Upper lobe of left lung (tissue), 6 donors: Measurements from ENCODE around the gene FAHD1. TPM values are rescaled to one million over a fixed set of nuclear protein-coding genes. Genes with fewer than 3 reads are reported as not detected.
"Not testable (repeated sequence)": the region's sequence is repeated elsewhere in the genome, so short reads cannot be mapped to it uniquely, and the experiment has no call there.

ENCODE experiments used
- ATAC-seq, 2 donors: fragments of 200-7000 bp; cut with Tn5 transposase; one replicate each; pipeline ENCODE4 v1.9.1; 2022; ENCODE audit warnings: mild to moderate bottlenecking in 2 of 2, moderate library complexity in 2 of 2; ENCODE audit not compliant: low FRiP score in 2 of 2
- DNase-seq, 2 donors: peaks; one replicate each; pipeline ENCODE4 v3.0.0-alpha.2; 2019 to 2020
- H3K27ac ChIP-seq, 4 donors: fragments of 200-600 bp; sonication (generic); one replicate each; pipeline ENCODE4 v1.5.1; 2016 to 2019
- H3K27me3 ChIP-seq, 4 donors: fragments of 200-600 bp; sonication (generic); one replicate each; pipeline ENCODE4 v1.5.1; 2017 to 2019
- H3K36me3 ChIP-seq, 4 donors: fragments of 200-600 bp; sonication (generic); one replicate each; pipeline ENCODE4 v1.5.1; 2016 to 2019
- H3K4me1 ChIP-seq, 4 donors: fragments of 200-600 bp; sonication (generic); one replicate each; pipeline ENCODE4 v1.5.1; 2018 to 2019
- H3K4me3 ChIP-seq, 4 donors: fragments of 200-600 bp; sonication (generic); one replicate each; pipeline ENCODE4 v1.5.1; 2017 to 2019; ENCODE audit warnings: mild to moderate bottlenecking in 2 of 4, moderate library complexity in 1 of 4
- H3K9me3 ChIP-seq, 4 donors: fragments of 200-600 bp; sonication (generic); one replicate each; pipeline ENCODE4 v1.5.1; 2018 to 2019
- CTCF ChIP-seq, 6 experiments: fragments of 450-650 bp in 4 of 6; fragments of 200-600 bp in 2 of 6; sonication (generic) in 2 of 6; IDR thresholded peaks; one replicate each; pipeline ENCODE4 v1.5.1; 2016 to 2019; ENCODE audit warnings: antibody characterized with exemption in 6 of 6
- EP300 ChIP-seq, 4 donors: sonication (generic); formaldehyde crosslinking; IDR thresholded peaks; one replicate each; pipeline ENCODE4 v1.5.1; 2017; ENCODE audit warnings: antibody characterized with exemption in 4 of 4, control low read depth in 2 of 4
- POLR2A ChIP-seq, 4 donors: fragments of 450-650 bp; IDR thresholded peaks; one replicate each; pipeline ENCODE4 v1.5.1; 2016 to 2017; ENCODE audit warnings: antibody characterized with exemption in 4 of 4, mild to moderate bottlenecking in 2 of 4
- POLR2AphosphoS5 ChIP-seq, 2 donors: sonication (generic); formaldehyde crosslinking; IDR thresholded peaks; one replicate each; pipeline ENCODE4 v1.5.1; 2017; ENCODE audit warnings: antibody characterized with exemption in 2 of 2
- WGBS, 2 donors: methylation state at CpG; one replicate each; pipeline ENCODE4 v1.1.5; 2017 to 2018; 5-methylcytosine and 5-hydroxymethylcytosine counted together
- total RNA-seq, 6 donors: library from RNA; depleted of rRNA in 4 of 6; stranded (reverse); fragments of >200 nt in 4 of 6; gene quantifications; one replicate each; pipeline versions ENCODE4 v1.1.0 to v1.2.1, GENCODE V29; 2016 to 2021
- donor health status: DM: no; HTN: no; CAD: no; lungs with moderate emphysema.
- donor health status: DM: no; HTN: yes; CAD: no; lungs with severe emphysema.

Gene FAHD1
- total RNA-seq, 6 donors from 2014 or later = 22.1 to 42.1 (median 32.6) TPM

DNA sequence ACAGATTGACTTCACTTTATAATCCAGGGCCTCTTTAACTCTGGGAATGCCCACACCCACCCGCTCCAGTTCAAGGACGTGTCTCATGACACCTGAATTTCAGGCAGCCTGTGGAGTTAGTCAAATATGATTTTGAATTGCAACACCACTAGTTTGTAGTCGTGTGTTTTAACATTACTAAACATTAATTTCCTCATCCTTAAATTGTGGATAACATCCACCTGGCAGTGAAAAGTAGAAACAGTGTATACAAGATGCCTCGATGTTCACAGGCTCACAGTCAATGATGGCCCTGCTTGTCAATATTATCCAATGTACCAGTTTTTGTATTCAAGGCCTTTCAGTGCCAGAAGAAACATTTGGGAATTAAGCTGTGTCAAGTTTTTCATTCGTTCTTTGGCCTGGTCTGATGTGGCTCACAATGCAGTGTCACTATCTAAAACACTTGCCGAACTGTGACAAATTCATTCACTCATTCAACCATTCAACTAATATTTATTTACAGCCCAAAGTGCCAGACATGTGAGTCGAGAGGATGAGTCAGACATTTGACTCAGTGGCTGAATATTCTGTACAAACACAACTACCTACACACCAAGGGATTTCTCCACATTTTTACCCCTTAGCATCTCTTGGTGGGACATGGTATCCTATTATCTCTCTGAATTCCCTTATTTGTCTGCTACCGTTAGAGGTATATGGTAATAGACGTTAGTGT lies 43.5 kb downstream of the FAHD1 start:
- Histone ChIP-seq H3K9me3 (peaks cover 0 to 4% (median 2%) of the 10 kb centered on the region in 4 donors), H3K27ac (peak overlapping the region in 3 of 4 donors; percentile 16 to 49 (median 35)), H3K36me3 (no peaks in the 10 kb centered on the region), H3K4me1 (peaks cover 0 to 7% (median 5%) of the 10 kb centered on the region in 4 donors), H3K27me3 (peaks cover 0 to 10% (median 4%) of the 10 kb centered on the region in 4 donors), H3K4me3 (no peak overlapping the region)
- 39 to 54% methylated on average over 9 of the region's 9 CpGs for WGBS, 2 donors
- no peak for TF ChIP-seq POLR2AphosphoS5 (IDR thresholded peaks at IDR 0.05)
- peak in 1 of 4 donors; percentile 4 for TF ChIP-seq EP300 (IDR thresholded peaks at IDR 0.05)
- peak in 1 of 2 donors; percentile 74 for DNase-seq
- peak in 1 of 2 donors; percentile 70 for ATAC-seq

DNA sequence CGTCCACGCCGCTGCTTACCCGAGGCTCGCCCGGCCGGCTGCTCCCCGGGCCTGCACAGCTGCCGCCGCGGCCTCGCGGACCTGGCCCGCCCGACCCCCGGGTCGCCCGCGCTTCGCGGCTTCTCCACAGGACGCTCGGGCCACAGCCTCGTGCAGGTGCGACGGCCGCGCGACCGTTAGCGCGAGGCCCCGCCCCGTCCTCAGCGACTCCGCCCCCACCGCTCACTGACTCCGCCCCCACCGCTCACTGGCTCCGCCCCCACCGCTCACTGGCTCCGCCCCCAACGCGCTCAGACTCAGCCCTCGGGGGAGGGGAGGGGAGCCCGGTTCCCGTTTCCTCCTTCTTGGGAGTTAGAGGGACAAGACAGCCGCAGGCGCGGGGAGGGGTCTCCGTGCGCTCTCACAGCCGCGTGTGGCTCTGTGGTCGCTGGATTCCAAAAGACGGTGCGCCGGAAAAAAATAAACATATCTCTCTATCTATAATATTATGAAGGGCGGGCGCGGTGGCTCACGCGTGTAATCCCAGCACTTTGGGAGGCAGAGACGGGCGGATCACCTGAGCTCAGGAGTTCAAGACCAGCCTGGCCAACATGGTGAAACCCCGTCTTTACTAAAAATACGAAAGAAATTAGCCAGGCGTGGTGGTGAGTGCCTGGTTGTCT lies 45.1 kb downstream of the FAHD1 start, which contains the start of gene MEIOB:
TSS of gene MEIOB (minus strand) at position 191 of the 662 bp plus-strand sequence. CDS start 3,989 bp downstream, outside the sequence.
- H3K9me3 ChIP-seq = peaks cover 0 to 4% (median 2%) of the 10 kb centered on the region in 4 donors
- H3K27me3 ChIP-seq = peaks cover 0 to 10% (median 4%) of the 10 kb centered on the region in 4 donors
- peak; percentile 51 to 87 for DNase-seq
- ATAC-seq = peak; percentile 70 to 73
- H3K4me1 ChIP-seq = peaks cover 0 to 7% (median 5%) of the 10 kb centered on the region in 4 donors
- TF ChIP-seq POLR2A (IDR thresholded peaks at IDR 0.05) (no peak), CTCF (IDR thresholded peaks at IDR 0.05) (no peak), POLR2AphosphoS5 (IDR thresholded peaks at IDR 0.05) (no peak), EP300 (IDR thresholded peaks at IDR 0.05) (no peak)
- peak within 1 kb of the TSS in 3 of 4 donors; percentile 17 to 36 (median 32) for H3K4me3 ChIP-seq
- H3K36me3 ChIP-seq = no peaks in the 10 kb centered on the region
- H3K27ac ChIP-seq = no peak within 1 kb of the TSS
- 7 to 10% methylated on average over 12 to 25 of the region's 68 CpGs for WGBS, 2 donors

DNA sequence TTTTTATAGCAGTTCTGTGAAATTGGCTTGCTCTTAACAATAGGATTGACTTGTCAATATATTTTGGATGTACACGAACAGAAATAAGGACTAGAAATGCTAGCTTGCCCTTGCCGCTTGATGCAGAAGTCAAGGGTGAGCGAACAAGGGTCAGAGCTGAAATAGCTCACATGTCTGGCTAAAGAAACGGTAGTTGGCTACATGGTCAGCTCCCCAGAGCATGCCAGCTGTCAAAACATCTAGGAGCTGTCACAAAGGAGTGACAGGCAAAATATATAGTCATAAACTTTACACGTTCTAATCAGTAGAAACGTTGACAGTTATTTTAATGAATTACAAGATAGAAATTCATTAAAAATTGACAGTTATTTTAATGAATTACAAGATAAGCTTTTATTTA lies 47.8 kb downstream of the FAHD1 start:
- no peak overlapping the region for H3K4me3 ChIP-seq
- no peak overlapping the region for H3K27ac ChIP-seq
- no peaks in the 10 kb centered on the region for H3K36me3 ChIP-seq
- peaks cover 0 to 4% (median 2%) of the 10 kb centered on the region in 4 donors for H3K9me3 ChIP-seq
- no peak for TF ChIP-seq POLR2A (IDR thresholded peaks at IDR 0.05)
- TF ChIP-seq EP300 (IDR thresholded peaks at IDR 0.05) = no peak
- TF ChIP-seq CTCF (IDR thresholded peaks at IDR 0.05) = no peak
- TF ChIP-seq POLR2AphosphoS5 (IDR thresholded peaks at IDR 0.05) = no peak
- no peak for DNase-seq
- WGBS, 2 donors = 59 to 68% methylated on average over 6 of the region's 6 CpGs
- no peak for ATAC-seq
- peaks cover 0 to 7% (median 6%) of the 10 kb centered on the region in 4 donors for H3K4me1 ChIP-seq
- H3K27me3 ChIP-seq = peaks cover 0 to 10% (median 4%) of the 10 kb centered on the region in 4 donors

- WGBS, 2 donors = 84 to 87% methylated on average over 13 of the region's 13 CpGs
- H3K4me1 ChIP-seq, H3K4me3 ChIP-seq, DNase-seq, H3K27ac ChIP-seq, H3K36me3 ChIP-seq, ATAC-seq, H3K9me3 ChIP-seq, H3K27me3 ChIP-seq: not testable (repeated sequence)
Measured at GRCh38 chr16:1876066-1876465, 49.1 kb downstream of the FAHD1 start.

DNA sequence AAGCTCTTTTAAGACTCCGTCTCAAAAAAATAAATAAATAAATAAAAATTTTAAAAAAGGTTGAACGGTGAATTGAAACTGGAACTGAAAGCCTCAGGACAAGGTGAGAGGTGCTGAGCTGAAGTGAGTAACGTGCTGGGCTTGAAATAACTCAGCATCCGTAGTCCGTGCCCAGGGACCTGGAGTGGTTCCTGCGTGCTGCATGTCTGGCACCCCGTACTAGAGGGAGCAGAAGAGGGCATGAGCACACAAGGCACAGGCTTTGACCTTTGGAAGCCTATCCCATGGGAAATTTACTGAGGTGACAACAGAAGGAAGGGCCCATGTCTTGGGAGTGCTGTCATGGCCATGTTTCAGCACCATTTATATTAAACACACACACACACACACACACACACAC lies 49.5 kb downstream of the FAHD1 start:
- peaks cover 0 to 10% (median 4%) of the 10 kb centered on the region in 4 donors for H3K27me3 ChIP-seq
- peaks cover 0 to 4% (median 2%) of the 10 kb centered on the region in 4 donors for H3K9me3 ChIP-seq
- H3K4me1 ChIP-seq = peaks cover 0 to 7% (median 6%) of the 10 kb centered on the region in 4 donors
- ATAC-seq = no peak
- no peak overlapping the region for H3K27ac ChIP-seq
- no peak for DNase-seq
- no peak overlapping the region for H3K4me3 ChIP-seq
- WGBS, 2 donors = 70% methylated on average over 7 of the region's 7 CpGs
- H3K36me3 ChIP-seq = no peaks in the 10 kb centered on the region
- no peak for TF ChIP-seq POLR2AphosphoS5 (IDR thresholded peaks at IDR 0.05)

- WGBS, 2 donors = 63 to 64% methylated on average over 6 of the region's 6 CpGs
- H3K4me3 ChIP-seq = no peak overlapping the region
- no peak overlapping the region for H3K27ac ChIP-seq
- peaks cover 0 to 5% (median 4%) of the 10 kb centered on the region in 4 donors for H3K4me1 ChIP-seq
- peaks cover 0 to 5% (median 2%) of the 10 kb centered on the region in 4 donors for H3K27me3 ChIP-seq
- DNase-seq (no peak), ATAC-seq (no peak)
- peaks cover 0 to 2% (median under 1%) of the 10 kb centered on the region in 4 donors for H3K9me3 ChIP-seq
- H3K36me3 ChIP-seq = no peaks in the 10 kb centered on the region
- TF ChIP-seq POLR2A (IDR thresholded peaks at IDR 0.05) = no peak
- no peak for TF ChIP-seq POLR2AphosphoS5 (IDR thresholded peaks at IDR 0.05)
- TF ChIP-seq CTCF (IDR thresholded peaks at IDR 0.05) = no peak
- no peak for TF ChIP-seq EP300 (IDR thresholded peaks at IDR 0.05)
Measured at GRCh38 chr16:1877089-1877488, 50.1 kb downstream of the FAHD1 start.
